Body of pancreas (tissue), 4 donors: ENCODE data around the gene UBN1.

Experiments used
- POLR2A ChIP-seq, 3 donors: fragments of 450-650 bp; IDR thresholded peaks; one replicate each; pipeline ENCODE4 v1.6.1; 2016; ENCODE audit warnings: antibody characterized with exemption in 3 of 3, mild to moderate bottlenecking in 2 of 3
- TF ChIP-seq, protein P1 (sequence below), 7 experiments: fragments of 450-650 bp in 4 of 7; fragments of 200-600 bp in 3 of 7; sonication (generic) in 3 of 7; IDR thresholded peaks; one replicate each; pipeline ENCODE4 v1.5.1; 2016 to 2019; ENCODE audit warnings: antibody characterized with exemption in 7 of 7

DNA sequence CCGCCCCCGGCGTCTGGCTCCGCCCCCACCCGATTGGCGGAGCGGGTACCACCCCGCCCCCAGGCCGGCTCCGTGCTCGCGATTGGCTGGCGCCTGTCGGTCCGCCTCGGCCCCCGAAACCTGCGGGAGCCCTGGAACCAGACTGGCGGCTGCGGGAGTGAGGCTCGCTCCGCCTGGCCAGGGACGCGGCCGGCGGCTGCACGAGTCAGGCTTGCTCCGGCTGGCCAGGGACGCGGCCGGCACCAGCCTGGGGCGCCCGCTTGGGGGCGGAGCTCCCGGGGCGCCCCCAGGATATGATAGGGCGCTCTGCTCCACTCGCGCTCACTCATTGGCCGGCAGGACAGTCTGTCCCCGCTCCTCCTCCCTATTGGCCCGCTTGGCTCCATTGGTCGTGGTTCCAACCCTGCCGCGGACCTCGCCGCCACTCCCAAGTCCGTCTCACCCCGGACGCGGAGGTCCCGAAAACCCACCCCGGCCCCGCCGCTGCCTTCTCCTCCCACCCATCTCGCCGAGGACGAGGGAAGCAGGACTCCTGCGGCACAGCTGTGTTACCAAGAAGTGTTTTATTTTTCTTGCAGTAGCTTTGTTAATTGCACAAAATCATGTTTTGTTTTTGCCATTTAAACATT is 44.5 kb upstream of the UBN1 start:
- TF ChIP-seq, protein P1, sequence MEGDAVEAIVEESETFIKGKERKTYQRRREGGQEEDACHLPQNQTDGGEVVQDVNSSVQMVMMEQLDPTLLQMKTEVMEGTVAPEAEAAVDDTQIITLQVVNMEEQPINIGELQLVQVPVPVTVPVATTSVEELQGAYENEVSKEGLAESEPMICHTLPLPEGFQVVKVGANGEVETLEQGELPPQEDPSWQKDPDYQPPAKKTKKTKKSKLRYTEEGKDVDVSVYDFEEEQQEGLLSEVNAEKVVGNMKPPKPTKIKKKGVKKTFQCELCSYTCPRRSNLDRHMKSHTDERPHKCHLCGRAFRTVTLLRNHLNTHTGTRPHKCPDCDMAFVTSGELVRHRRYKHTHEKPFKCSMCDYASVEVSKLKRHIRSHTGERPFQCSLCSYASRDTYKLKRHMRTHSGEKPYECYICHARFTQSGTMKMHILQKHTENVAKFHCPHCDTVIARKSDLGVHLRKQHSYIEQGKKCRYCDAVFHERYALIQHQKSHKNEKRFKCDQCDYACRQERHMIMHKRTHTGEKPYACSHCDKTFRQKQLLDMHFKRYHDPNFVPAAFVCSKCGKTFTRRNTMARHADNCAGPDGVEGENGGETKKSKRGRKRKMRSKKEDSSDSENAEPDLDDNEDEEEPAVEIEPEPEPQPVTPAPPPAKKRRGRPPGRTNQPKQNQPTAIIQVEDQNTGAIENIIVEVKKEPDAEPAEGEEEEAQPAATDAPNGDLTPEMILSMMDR (IDR thresholded peaks at IDR 0.05) = peak in 5 of 7 experiments; percentile 7 to 52 (median 27)
- peak in 1 of 3 donors; percentile 17 for TF ChIP-seq POLR2A (IDR thresholded peaks at IDR 0.05)
